GM12891 (cell line): Measurements from ENCODE around the gene DYNLL1.

Experiments used
- POLR2A ChIP-seq: IDR thresholded peaks from 2 replicates; pipeline ENCODE4 v1.6.1; 2011; ENCODE audit warnings: low read depth, low read length, control low read depth
- POLR2AphosphoS5 ChIP-seq: IDR thresholded peaks from 2 replicates; pipeline ENCODE4 v1.6.1; 2011; ENCODE audit warnings: low read depth, low read length, control low read depth
- SPI1 ChIP-seq: IDR thresholded peaks from 2 replicates; pipeline ENCODE4 v1.6.1; 2011; ENCODE audit warnings: low read depth, low read length, control low read depth
- TAF1 ChIP-seq: IDR thresholded peaks from 2 replicates; pipeline ENCODE4 v1.6.1; 2011; ENCODE audit warnings: low read depth, low read length, control low read depth

DNA sequence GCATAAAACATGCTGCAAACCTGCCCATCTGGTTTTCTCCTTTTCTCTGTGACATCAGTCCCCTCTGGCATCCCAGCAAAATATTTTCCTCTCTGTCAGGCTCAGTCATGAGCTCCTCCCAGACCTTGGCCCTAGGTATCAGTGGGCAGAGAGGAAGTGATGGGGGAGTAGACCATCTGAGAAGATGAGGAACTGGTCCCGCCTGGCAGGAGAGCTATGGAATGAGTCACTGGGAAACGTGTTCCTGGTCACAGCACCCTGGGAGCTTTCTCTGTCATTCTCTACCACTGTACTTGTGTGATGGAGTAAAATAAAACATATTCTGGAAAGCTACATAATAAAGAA lies 21.3 kb upstream of the DYNLL1 start:
- TF ChIP-seq POLR2A: no peak
- TF ChIP-seq SPI1: peak; percentile 67
- TF ChIP-seq TAF1: no peak
- no peak for TF ChIP-seq POLR2AphosphoS5
